ENCODE measurements around the gene TRAPPC4. TPM values are rescaled to one million over a fixed set of nuclear protein-coding genes. Genes with fewer than 3 reads are reported as not detected.
A peak's percentile ranks its signal among the peaks of the same experiment; 100 is the strongest.

Gene TRAPPC4
- total and polyA plus RNA-seq, 2 donors (not counting 1 experiment from before 2014, with no cell fraction given), result 61.4 to 64.5 TPM

- Histone ChIP-seq H3K27ac (ENCODE audit: low read length in 2 of 2) (peak overlapping the region; percentile 39 to 77), H3K79me2 (ENCODE audit: control insufficient read depth, insufficient read depth, low read length) (peaks cover 35% of the 10 kb centered on the region), H3K36me3 (replicated peaks in 1 of 2; ENCODE audit: control extremely low read depth in 1 of 2, control insufficient read depth in 1 of 2, extremely low read depth in 1 of 2, insufficient read depth in 2 of 2, low read length in 1 of 2) (peaks cover 3 to 23% of the 10 kb centered on the region in 2 experiments), H2AFZ (ENCODE audit: insufficient read depth, low read depth, low read length, poor library complexity, severe bottlenecking) (peak overlapping the region; percentile 90), H3K4me1 (ENCODE audit: control insufficient read depth in 2 of 2, insufficient read depth in 2 of 2, low read length in 2 of 2) (peaks cover 17 to 22% of the 10 kb centered on the region in 2 donors), H3K4me2 (replicated peaks; ENCODE audit: low read depth, low read length, poor library complexity, severe bottlenecking) (peak overlapping the region; percentile 90), H4K20me1 (ENCODE audit: control insufficient read depth, insufficient read depth, low read length, poor library complexity, severe bottlenecking) (no peaks in the 10 kb centered on the region), H3K9ac (ENCODE audit: low read length) (peak overlapping the region; percentile 88), H3K9me3 (ENCODE audit: control extremely low read depth in 1 of 3, control insufficient read depth in 2 of 3, insufficient read depth in 1 of 3, low read length in 2 of 3) (no peaks in the 10 kb centered on the region), H3K27me3 (replicated peaks in 1 of 4; ENCODE audit: control extremely low read depth in 1 of 4, control insufficient read depth in 3 of 4, insufficient read depth in 4 of 4, low read length in 3 of 4) (no peaks in the 10 kb centered on the region), H3K4me3 (ENCODE audit: control extremely low read depth in 1 of 5, extremely low read depth in 1 of 5, insufficient read depth in 1 of 5, low read depth in 2 of 5, low read length in 4 of 5) (peak overlapping the region; percentile 6 to 90 (median 82))
- POLR2A ChIA-PET, result interaction anchor here (1.0 to 1.2 kb wide), 4 partner anchors 15 to 1853 kb away, joined by 3 to 14 read pairs (median 4); partner anchors contain the start of genes RPS25 and TRAPPC4
- peaks cover 35% of the 10 kb centered on the region for H3K4me1 Mint-ChIP-seq
- H3K27ac Mint-ChIP-seq, result peak overlapping the region; percentile 94
- H3K27me3 Mint-ChIP-seq, result no peaks in the 10 kb centered on the region
- DNase-seq (no peak), ATAC-seq (ENCODE audit: low read depth) (no peak)
- H3K9me3 Mint-ChIP-seq (ENCODE audit: insufficient read depth), result no peaks in the 10 kb centered on the region
- CTCF ChIA-PET, result interaction anchor here (1.0 to 2.3 kb wide), 2 partner anchors 19 to 309 kb away, joined by 3 to 8 read pairs; partner anchors contain the start of genes RPS25 and TRAPPC4
- TF ChIP-seq EZH2 (IDR thresholded peaks at IDR 0.05; ENCODE audit: borderline replicate concordance, insufficient read depth, low read depth, low read length, poor library complexity, severe bottlenecking) (no peak), CTCF (IDR thresholded peaks at IDR 0.05) (no peak)
- 6% methylated on average over 18 of the region's 19 CpGs for WGBS (ENCODE audit: insufficient coverage)
- peak overlapping the region; percentile 99 for H3K4me3 Mint-ChIP-seq
- intact Hi-C loops (cut with micrococcal nuclease), result loop anchor here (1.0 to 5.0 kb wide), 5 partner anchors 20 to 426 kb away; partner anchors contain the start of genes ARCN1, HYOU1, RPS25 and SLC37A4
Observed at GRCh38 chr11:118998388-118998717, 20.2 kb upstream of the TRAPPC4 start.

- no peaks in the 10 kb centered on the region for H3K9me3 Mint-ChIP-seq (ENCODE audit: insufficient read depth)
- peaks cover 3 to 24% of the 10 kb centered on the region in 2 experiments for H3K36me3 ChIP-seq (replicated peaks in 1 of 2; ENCODE audit: control extremely low read depth in 1 of 2, control insufficient read depth in 1 of 2, extremely low read depth in 1 of 2, insufficient read depth in 2 of 2, low read length in 1 of 2)
- H3K4me2 ChIP-seq (replicated peaks; ENCODE audit: low read depth, low read length, poor library complexity, severe bottlenecking), result peak overlapping the region; percentile 90
- H3K27me3 Mint-ChIP-seq, result no peaks in the 10 kb centered on the region
- H3K27me3 ChIP-seq (replicated peaks in 1 of 4; ENCODE audit: control extremely low read depth in 1 of 4, control insufficient read depth in 3 of 4, insufficient read depth in 4 of 4, low read length in 3 of 4), result no peaks in the 10 kb centered on the region
- intact Hi-C loops (cut with micrococcal nuclease), result loop anchor here (1.0 to 5.0 kb wide), 5 partner anchors 19 to 427 kb away; partner anchors contain the start of genes ARCN1, HYOU1, RPS25 and SLC37A4
- ChIA-PET CTCF (interaction anchor here (0.8 to 2.3 kb wide), 3 partner anchors 19 to 309 kb away, joined by 3 to 8 read pairs (median 3); partner anchors contain the start of genes RPS25 and TRAPPC4), POLR2A (no interaction called here)
- peak overlapping the region; percentile 94 for H3K27ac Mint-ChIP-seq
- no peaks in the 10 kb centered on the region for H3K9me3 ChIP-seq (ENCODE audit: control extremely low read depth in 1 of 3, control insufficient read depth in 2 of 3, insufficient read depth in 1 of 3, low read length in 2 of 3)
- peak overlapping the region in 1 of 2 donors; percentile 77 for H3K27ac ChIP-seq (ENCODE audit: low read length in 2 of 2)
- H3K9ac ChIP-seq (ENCODE audit: low read length), result peak overlapping the region; percentile 88
- TF ChIP-seq EZH2 (IDR thresholded peaks at IDR 0.05; ENCODE audit: borderline replicate concordance, insufficient read depth, low read depth, low read length, poor library complexity, severe bottlenecking), result no peak
- TF ChIP-seq CTCF (IDR thresholded peaks at IDR 0.05), result no peak
- H3K4me1 Mint-ChIP-seq, result peaks cover 35% of the 10 kb centered on the region
- H3K4me1 ChIP-seq (ENCODE audit: control insufficient read depth in 2 of 2, insufficient read depth in 2 of 2, low read length in 2 of 2), result peaks cover 17 to 22% of the 10 kb centered on the region in 2 donors
- DNase-seq (no peak), ATAC-seq (ENCODE audit: low read depth) (no peak)
- peaks cover 35% of the 10 kb centered on the region for H3K79me2 ChIP-seq (ENCODE audit: control insufficient read depth, insufficient read depth, low read length)
- H4K20me1 ChIP-seq (ENCODE audit: control insufficient read depth, insufficient read depth, low read length, poor library complexity, severe bottlenecking), result no peaks in the 10 kb centered on the region
- WGBS (ENCODE audit: insufficient coverage), result 100% methylated on average over 3 of the region's 6 CpGs
- peak overlapping the region; percentile 99 for H3K4me3 Mint-ChIP-seq
- H2AFZ ChIP-seq (ENCODE audit: insufficient read depth, low read depth, low read length, poor library complexity, severe bottlenecking), result peak overlapping the region; percentile 90
- peak overlapping the region in 3 of 5 experiments; percentile 78 to 90 (median 85) for H3K4me3 ChIP-seq (ENCODE audit: control extremely low read depth in 1 of 5, extremely low read depth in 1 of 5, insufficient read depth in 1 of 5, low read depth in 2 of 5, low read length in 4 of 5)
Observed at GRCh38 chr11:118998822-118999221, 19.7 kb upstream of the TRAPPC4 start.

All from B cell (primary cell).